Mesendoderm (in vitro differentiated cells): ENCODE data around the gene USP32.
"Not testable (repeated sequence)": the region's sequence is repeated elsewhere in the genome, so short reads cannot be mapped to it uniquely, and the experiment has no call there.

Experiments used
- DNase-seq: peaks from one replicate; pipeline ENCODE4 v3.0.0; 2013
- H2AK5ac ChIP-seq: 2 replicates; pipeline ENCODE4 v1.6.1; 2013; ENCODE audit warnings: low read length, inconsistent platforms
- H2BK120ac ChIP-seq: 2 replicates; pipeline ENCODE4 v1.6.1; 2013; ENCODE audit warnings: low read depth, mild to moderate bottlenecking, low read length, moderate library complexity, mixed read lengths
- H2BK15ac ChIP-seq: replicated peaks from 2 replicates; pipeline ENCODE4 v1.6.1; 2013; ENCODE audit warnings: low read depth, mild to moderate bottlenecking, moderate library complexity
- H2BK5ac ChIP-seq: 2 replicates; pipeline ENCODE4 v1.6.1; 2013; ENCODE audit warnings: low read length, inconsistent platforms
- H3K18ac ChIP-seq: 2 replicates; pipeline ENCODE4 v1.6.1; 2013; ENCODE audit warnings: mild to moderate bottlenecking, low read length, mixed read lengths
- H3K23ac ChIP-seq: one replicate; pipeline ENCODE4 v1.6.1; 2013; ENCODE audit warnings: low read length
- H3K27ac ChIP-seq: 2 replicates; pipeline ENCODE4 v1.5.1; 2013; ENCODE audit warnings: low read depth, mild to moderate bottlenecking, inconsistent platforms, low read length, moderate library complexity
- H3K27me3 ChIP-seq: 2 replicates; pipeline ENCODE4 v1.6.1; 2013; ENCODE audit warnings: low read length, control low read depth, mild to moderate bottlenecking, inconsistent platforms; ENCODE audit not compliant: insufficient read depth, poor library complexity
- H3K36me3 ChIP-seq: 2 replicates; pipeline ENCODE4 v1.6.1; 2013; ENCODE audit warnings: low read length, inconsistent platforms; ENCODE audit not compliant: control insufficient read depth, insufficient read depth
- H3K4ac ChIP-seq: one replicate; pipeline ENCODE4 v1.6.1; 2013; ENCODE audit warnings: low read depth, mild to moderate bottlenecking, low read length, moderate library complexity
- H3K4me1 ChIP-seq: 2 replicates; pipeline ENCODE4 v1.6.1; 2013; ENCODE audit warnings: low read depth, low read length, inconsistent platforms; ENCODE audit not compliant: control insufficient read depth
- H3K4me2 ChIP-seq: 2 replicates; pipeline ENCODE4 v1.6.1; 2013; ENCODE audit warnings: low read length
- H3K4me3 ChIP-seq: 2 replicates; pipeline ENCODE4 v1.5.1; 2013; ENCODE audit warnings: mild to moderate bottlenecking, low read length
- H3K56ac ChIP-seq: one replicate; pipeline ENCODE4 v1.6.1; 2013; ENCODE audit warnings: low read length
- H3K79me1 ChIP-seq: 2 replicates; pipeline ENCODE4 v1.6.1; 2013; ENCODE audit warnings: low read length, inconsistent platforms
- H3K79me2 ChIP-seq: 2 replicates; pipeline ENCODE4 v1.6.1; 2013; ENCODE audit warnings: mild to moderate bottlenecking, low read length; ENCODE audit not compliant: control insufficient read depth, insufficient read depth
- H3K9ac ChIP-seq: 2 replicates; pipeline ENCODE4 v1.6.1; 2013; ENCODE audit warnings: low read length, inconsistent platforms
- H4K5ac ChIP-seq: one replicate; pipeline ENCODE4 v1.6.1; 2013; ENCODE audit warnings: low read length
- H4K8ac ChIP-seq: one replicate; pipeline ENCODE4 v1.6.1; 2013; ENCODE audit warnings: low read depth, mild to moderate bottlenecking, control low read depth, low read length, moderate library complexity
- WGBS: extraction: QIAGEN DNeasy Blood & Tissue Kit; methylation state at CpG from one replicate; pipeline ENCODE4 v1.1.7; 2013; ENCODE audit warnings: low lambda C conversion rate, missing lambda C conversion rate; ENCODE audit not compliant: insufficient coverage; ENCODE audit errors: extremely low coverage; 5-methylcytosine and 5-hydroxymethylcytosine counted together

USP32 gene

GRCh38 chr17:60198630-60199029, 193.3 kb downstream of the USP32 start:
- H2BK15ac ChIP-seq, H2BK120ac ChIP-seq, H2BK5ac ChIP-seq, H4K8ac ChIP-seq, H3K27me3 ChIP-seq, H3K9ac ChIP-seq, H3K4ac ChIP-seq, H3K79me2 ChIP-seq, H4K5ac ChIP-seq, H3K36me3 ChIP-seq, H3K4me2 ChIP-seq, H3K79me1 ChIP-seq, H3K56ac ChIP-seq, H3K18ac ChIP-seq, DNase-seq, H3K4me1 ChIP-seq, H3K27ac ChIP-seq, H2AK5ac ChIP-seq, H3K23ac ChIP-seq, H3K4me3 ChIP-seq: not testable (repeated sequence)
- no CpG with 5 or more reads among the region's 1 CpG for WGBS

- H3K79me2 ChIP-seq, H3K27me3 ChIP-seq, H3K4me2 ChIP-seq, H4K8ac ChIP-seq, H3K4me3 ChIP-seq, H3K56ac ChIP-seq, H3K18ac ChIP-seq, H4K5ac ChIP-seq, H3K23ac ChIP-seq, H2BK120ac ChIP-seq, H2AK5ac ChIP-seq, H2BK15ac ChIP-seq, H3K27ac ChIP-seq, H2BK5ac ChIP-seq, DNase-seq, H3K4me1 ChIP-seq, H3K4ac ChIP-seq, H3K36me3 ChIP-seq, H3K79me1 ChIP-seq, H3K9ac ChIP-seq: not testable (repeated sequence)
- no CpG with 5 or more reads among the region's 4 CpGs for WGBS
Measured at GRCh38 chr17:60194141-60194540, 197.8 kb downstream of the USP32 start.

- Histone ChIP-seq H2AK5ac (no peak overlapping the region), H3K4me1 (no peaks in the 10 kb centered on the region), H3K79me1 (no peaks in the 10 kb centered on the region), H3K4ac (no peak overlapping the region), H3K4me3 (no peak overlapping the region), H3K79me2 (no peaks in the 10 kb centered on the region), H3K56ac (no peak overlapping the region), H2BK15ac (no peak overlapping the region), H4K8ac (no peak overlapping the region), H2BK5ac (no peak overlapping the region), H3K27ac (no peak overlapping the region), H2BK120ac (no peak overlapping the region), H3K9ac (no peak overlapping the region), H3K18ac (no peak overlapping the region), H3K36me3 (no peaks in the 10 kb centered on the region), H3K4me2 (no peak overlapping the region), H3K27me3 (no peaks in the 10 kb centered on the region), H4K5ac (no peak overlapping the region), H3K23ac (no peak overlapping the region)
- no peak for DNase-seq
- no CpG with 5 or more reads among the region's 2 CpGs for WGBS
Measured at GRCh38 chr17:60193482-60193881, 198.5 kb downstream of the USP32 start.

GRCh38 chr17:60193032-60193431, 198.9 kb downstream of the USP32 start:
- not testable (repeated sequence) for H4K8ac ChIP-seq, H4K5ac ChIP-seq, H2AK5ac ChIP-seq, H3K4ac ChIP-seq, H3K79me1 ChIP-seq, H3K18ac ChIP-seq, H3K4me3 ChIP-seq, H3K23ac ChIP-seq, H3K79me2 ChIP-seq, H3K4me1 ChIP-seq, H3K9ac ChIP-seq, H2BK5ac ChIP-seq, H3K27me3 ChIP-seq, H3K4me2 ChIP-seq, H2BK15ac ChIP-seq, H2BK120ac ChIP-seq, H3K36me3 ChIP-seq, DNase-seq, H3K27ac ChIP-seq, H3K56ac ChIP-seq
- WGBS, result no CpG with 5 or more reads among the region's 3 CpGs

GRCh38 chr17:60190032-60190431, 201.9 kb downstream of the USP32 start:
- H3K36me3 ChIP-seq, result not testable (repeated sequence)
- no CpG with 5 or more reads among the region's 4 CpGs for WGBS

GRCh38 chr17:60188759-60189158, 203.2 kb downstream of the USP32 start:
- Histone ChIP-seq H3K9ac (no peak overlapping the region), H3K36me3 (no peaks in the 10 kb centered on the region), H3K18ac (no peak overlapping the region), H2BK5ac (no peak overlapping the region), H3K4me1 (no peaks in the 10 kb centered on the region), H4K8ac (no peak overlapping the region), H3K4me3 (no peak overlapping the region), H3K56ac (no peak overlapping the region), H3K79me1 (no peaks in the 10 kb centered on the region), H4K5ac (no peak overlapping the region), H3K4me2 (no peak overlapping the region), H2BK15ac (no peak overlapping the region), H2AK5ac (no peak overlapping the region), H3K79me2 (no peaks in the 10 kb centered on the region), H3K4ac (no peak overlapping the region), H3K27ac (no peak overlapping the region), H3K27me3 (no peaks in the 10 kb centered on the region), H3K23ac (no peak overlapping the region), H2BK120ac (no peak overlapping the region)
- no CpG with 5 or more reads among the region's 4 CpGs for WGBS
- DNase-seq, result no peak

More at GRCh38 chr17:60190032-60190431, 201.9 kb downstream of the USP32 start:
- H2BK120ac ChIP-seq, H4K5ac ChIP-seq, H3K27ac ChIP-seq, H3K4ac ChIP-seq, H3K56ac ChIP-seq, DNase-seq, H3K18ac ChIP-seq, H3K4me1 ChIP-seq, H2AK5ac ChIP-seq, H2BK15ac ChIP-seq, H3K79me2 ChIP-seq, H3K4me2 ChIP-seq, H3K27me3 ChIP-seq, H3K79me1 ChIP-seq, H3K23ac ChIP-seq, H3K9ac ChIP-seq, H4K8ac ChIP-seq, H3K4me3 ChIP-seq, H2BK5ac ChIP-seq: not testable (repeated sequence)
